MM.1S (cell line): ENCODE data around the gene FOXP2.

Experiments
- EZH2 ChIP-seq: fragments of 300-600 bp; sonication (generic); optimal IDR thresholded peaks from 2 replicates; pipeline ENCODE3; 2017; ENCODE audit warnings: low read depth, mild to moderate bottlenecking, antibody characterized with exemption, low read length, mixed read lengths
- EZH2phosphoT487 ChIP-seq: fragments of 300-600 bp; sonication (generic); IDR thresholded peaks from 2 replicates; pipeline ENCODE4 v1.6.1; 2018; ENCODE audit warnings: antibody characterized with exemption, low read length
- TF ChIP-seq, protein P1 (sequence below): fragments of 300-600 bp; sonication (generic); IDR thresholded peaks from 2 replicates; pipeline ENCODE4 v1.5.1; 2016; ENCODE audit warnings: antibody characterized with exemption, low read length, mixed read lengths

DNA sequence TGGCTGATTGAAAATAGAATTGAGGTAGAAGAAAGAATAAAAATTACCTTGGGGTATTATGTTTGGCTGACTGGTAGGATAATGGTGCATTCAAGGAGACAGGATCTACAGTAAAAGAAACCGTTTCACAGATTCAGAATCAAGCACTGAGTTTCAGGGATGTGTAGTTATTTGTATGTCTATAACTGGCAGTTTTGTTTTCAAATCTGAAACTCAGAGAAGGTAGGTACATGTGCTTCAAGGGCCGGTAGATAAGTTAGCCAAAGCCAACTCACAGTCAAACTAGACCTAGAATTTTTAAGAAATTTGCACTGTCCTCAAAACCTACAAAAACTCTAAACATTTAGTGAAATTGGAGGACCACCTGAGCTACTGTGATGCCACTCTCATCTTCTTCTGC lies 191.5 kb downstream of the FOXP2 start:
- TF ChIP-seq, protein P1, sequence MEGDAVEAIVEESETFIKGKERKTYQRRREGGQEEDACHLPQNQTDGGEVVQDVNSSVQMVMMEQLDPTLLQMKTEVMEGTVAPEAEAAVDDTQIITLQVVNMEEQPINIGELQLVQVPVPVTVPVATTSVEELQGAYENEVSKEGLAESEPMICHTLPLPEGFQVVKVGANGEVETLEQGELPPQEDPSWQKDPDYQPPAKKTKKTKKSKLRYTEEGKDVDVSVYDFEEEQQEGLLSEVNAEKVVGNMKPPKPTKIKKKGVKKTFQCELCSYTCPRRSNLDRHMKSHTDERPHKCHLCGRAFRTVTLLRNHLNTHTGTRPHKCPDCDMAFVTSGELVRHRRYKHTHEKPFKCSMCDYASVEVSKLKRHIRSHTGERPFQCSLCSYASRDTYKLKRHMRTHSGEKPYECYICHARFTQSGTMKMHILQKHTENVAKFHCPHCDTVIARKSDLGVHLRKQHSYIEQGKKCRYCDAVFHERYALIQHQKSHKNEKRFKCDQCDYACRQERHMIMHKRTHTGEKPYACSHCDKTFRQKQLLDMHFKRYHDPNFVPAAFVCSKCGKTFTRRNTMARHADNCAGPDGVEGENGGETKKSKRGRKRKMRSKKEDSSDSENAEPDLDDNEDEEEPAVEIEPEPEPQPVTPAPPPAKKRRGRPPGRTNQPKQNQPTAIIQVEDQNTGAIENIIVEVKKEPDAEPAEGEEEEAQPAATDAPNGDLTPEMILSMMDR = no peak
- TF ChIP-seq EZH2 (no peak), EZH2phosphoT487 (no peak)
